Mucosa of descending colon (tissue), 3 donors: ENCODE data around the gene GNAZ. TPM values are rescaled to one million over a fixed set of nuclear protein-coding genes. Genes with fewer than 3 reads are reported as not detected.

Source experiments
- ATAC-seq: fragments of 200-7000 bp; cut with Tn5 transposase; one replicate; pipeline ENCODE4 v1.9.1; 2020; ENCODE audit warnings: mild to moderate bottlenecking, moderate library complexity
- DNase-seq, 3 donors: peaks; one replicate each; pipeline ENCODE4 v3.0.0-alpha.2; 2020
- H3K36me3 ChIP-seq: fragments of 200-600 bp; one replicate; pipeline ENCODE4 v1.8.0; 2021; ENCODE audit warnings: low read depth, mild to moderate bottlenecking
- H3K4me1 ChIP-seq: fragments of 200-600 bp; one replicate; pipeline ENCODE4 v1.8.0; 2021; ENCODE audit warnings: low read depth, mild to moderate bottlenecking
- H3K4me3 ChIP-seq: fragments of 200-600 bp; one replicate; pipeline ENCODE4 v1.8.0; 2021; ENCODE audit warnings: mild to moderate bottlenecking
- H3K9me3 ChIP-seq: fragments of 200-600 bp; one replicate; pipeline ENCODE4 v1.8.0; 2021; ENCODE audit warnings: mild to moderate bottlenecking
- intact Hi-C, 2 donors: fragments of 100-400 bp; cut with DNase I in 1 of 2; cut with micrococcal nuclease in 1 of 2; formaldehyde crosslinking; loops; one replicate each; pipeline versions ENCODE4 v1.11.0 to v1.11.1; 2022; cut with DNase I, micrococcal nuclease
- total RNA-seq, 3 donors: library from RNA; stranded (reverse); fragmentation: NEBNext Ultra II Directional in 2 of 3; extraction: Animal tissue kit (Norgen Biotek cat#: 25700) in 2 of 3; gene quantifications; one replicate each; pipeline versions ENCODE4 v1.2.1 to v1.2.4, GENCODE V29; 2021 to 2023
- TF ChIP-seq, protein P1 (sequence below): fragments of 200-600 bp; IDR thresholded peaks from one replicate; pipeline ENCODE4 v1.8.0; 2022; ENCODE audit warnings: antibody characterized with exemption, mild to moderate bottlenecking
- donor health status: DM: no; HTN: no; CAD: no; lungs with moderate emphysema.
- donor health status: DM: no; HTN: no; CAD: no.
- donor health status: DM: no; HTN: yes; CAD: no.

The GNAZ gene
- total RNA-seq, 3 donors from 2014 or later: 0.96 to 25.1 (median 1.7) TPM

DNA sequence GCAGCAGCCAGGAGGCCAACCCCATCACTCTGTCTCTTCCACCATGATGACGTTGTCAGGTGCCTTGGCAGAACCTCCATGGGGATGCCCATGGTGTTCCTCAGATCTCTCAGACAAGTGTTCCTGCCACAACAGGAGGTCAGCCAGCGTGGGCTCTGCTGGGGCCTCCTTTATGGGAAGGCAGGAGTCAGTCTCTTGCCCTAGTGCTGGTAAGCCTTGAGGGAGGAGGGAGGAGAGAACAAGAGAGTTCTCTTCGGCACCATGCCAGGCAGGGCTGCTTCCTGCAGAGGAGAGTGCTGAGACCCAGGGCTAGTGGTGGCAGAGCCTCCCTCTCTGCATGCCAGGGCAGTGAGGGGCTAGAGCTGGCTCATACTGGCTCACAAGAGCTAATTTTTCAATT lies 32.5 kb downstream of the GNAZ start:
- DNase-seq (no peak), ATAC-seq (no peak)
- Histone ChIP-seq H3K4me3 (no peak overlapping the region), H3K9me3 (no peaks in the 10 kb centered on the region), H3K36me3 (no peaks in the 10 kb centered on the region), H3K4me1 (peaks cover 5% of the 10 kb centered on the region)
- intact Hi-C loops: no loop called here
- TF ChIP-seq, protein P1, sequence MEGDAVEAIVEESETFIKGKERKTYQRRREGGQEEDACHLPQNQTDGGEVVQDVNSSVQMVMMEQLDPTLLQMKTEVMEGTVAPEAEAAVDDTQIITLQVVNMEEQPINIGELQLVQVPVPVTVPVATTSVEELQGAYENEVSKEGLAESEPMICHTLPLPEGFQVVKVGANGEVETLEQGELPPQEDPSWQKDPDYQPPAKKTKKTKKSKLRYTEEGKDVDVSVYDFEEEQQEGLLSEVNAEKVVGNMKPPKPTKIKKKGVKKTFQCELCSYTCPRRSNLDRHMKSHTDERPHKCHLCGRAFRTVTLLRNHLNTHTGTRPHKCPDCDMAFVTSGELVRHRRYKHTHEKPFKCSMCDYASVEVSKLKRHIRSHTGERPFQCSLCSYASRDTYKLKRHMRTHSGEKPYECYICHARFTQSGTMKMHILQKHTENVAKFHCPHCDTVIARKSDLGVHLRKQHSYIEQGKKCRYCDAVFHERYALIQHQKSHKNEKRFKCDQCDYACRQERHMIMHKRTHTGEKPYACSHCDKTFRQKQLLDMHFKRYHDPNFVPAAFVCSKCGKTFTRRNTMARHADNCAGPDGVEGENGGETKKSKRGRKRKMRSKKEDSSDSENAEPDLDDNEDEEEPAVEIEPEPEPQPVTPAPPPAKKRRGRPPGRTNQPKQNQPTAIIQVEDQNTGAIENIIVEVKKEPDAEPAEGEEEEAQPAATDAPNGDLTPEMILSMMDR: no peak

DNA sequence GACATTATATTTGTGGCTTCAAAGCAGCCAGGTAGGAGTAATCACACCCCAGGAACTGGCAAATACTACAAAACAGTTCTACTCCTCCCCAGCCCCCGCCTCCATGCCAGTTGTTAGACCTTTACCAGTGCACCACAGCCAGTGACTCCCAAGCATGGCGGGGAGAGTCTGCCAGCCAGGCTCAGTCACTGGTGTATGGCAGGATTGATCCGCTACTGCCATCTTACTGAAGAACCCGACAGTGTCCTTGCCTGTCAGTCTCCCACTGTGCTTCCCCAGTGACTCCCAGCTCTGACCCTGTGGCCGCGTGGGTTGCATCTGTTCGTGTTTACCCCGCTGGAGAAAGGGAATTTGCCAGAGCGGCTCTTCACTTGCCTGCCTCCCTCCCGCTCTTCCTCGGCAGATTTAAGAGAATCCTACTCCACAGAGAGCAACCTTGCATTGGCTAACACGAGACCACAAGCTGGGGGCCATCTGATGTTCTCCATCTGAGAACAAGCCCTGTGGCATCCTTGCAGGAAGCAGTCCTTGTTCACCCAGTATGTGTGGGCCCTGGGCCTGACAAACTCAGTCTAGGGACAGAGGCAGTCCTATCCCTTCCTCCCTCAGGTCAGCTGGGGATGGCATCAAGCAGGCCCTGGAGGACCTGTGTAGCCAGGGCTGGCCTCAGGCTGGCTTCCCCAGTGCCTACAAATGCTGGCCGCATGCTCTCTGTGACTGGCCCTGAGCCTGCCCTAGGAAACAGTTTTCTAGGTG lies 33.1 kb downstream of the GNAZ start:
- no peaks in the 10 kb centered on the region for H3K9me3 ChIP-seq
- DNase-seq (no peak), ATAC-seq (no peak)
- H3K4me3 ChIP-seq: no peak overlapping the region
- intact Hi-C loops: no loop called here
- H3K4me1 ChIP-seq: peaks cover 5% of the 10 kb centered on the region
- TF ChIP-seq, protein P1: no peak
- H3K36me3 ChIP-seq: no peaks in the 10 kb centered on the region

DNA sequence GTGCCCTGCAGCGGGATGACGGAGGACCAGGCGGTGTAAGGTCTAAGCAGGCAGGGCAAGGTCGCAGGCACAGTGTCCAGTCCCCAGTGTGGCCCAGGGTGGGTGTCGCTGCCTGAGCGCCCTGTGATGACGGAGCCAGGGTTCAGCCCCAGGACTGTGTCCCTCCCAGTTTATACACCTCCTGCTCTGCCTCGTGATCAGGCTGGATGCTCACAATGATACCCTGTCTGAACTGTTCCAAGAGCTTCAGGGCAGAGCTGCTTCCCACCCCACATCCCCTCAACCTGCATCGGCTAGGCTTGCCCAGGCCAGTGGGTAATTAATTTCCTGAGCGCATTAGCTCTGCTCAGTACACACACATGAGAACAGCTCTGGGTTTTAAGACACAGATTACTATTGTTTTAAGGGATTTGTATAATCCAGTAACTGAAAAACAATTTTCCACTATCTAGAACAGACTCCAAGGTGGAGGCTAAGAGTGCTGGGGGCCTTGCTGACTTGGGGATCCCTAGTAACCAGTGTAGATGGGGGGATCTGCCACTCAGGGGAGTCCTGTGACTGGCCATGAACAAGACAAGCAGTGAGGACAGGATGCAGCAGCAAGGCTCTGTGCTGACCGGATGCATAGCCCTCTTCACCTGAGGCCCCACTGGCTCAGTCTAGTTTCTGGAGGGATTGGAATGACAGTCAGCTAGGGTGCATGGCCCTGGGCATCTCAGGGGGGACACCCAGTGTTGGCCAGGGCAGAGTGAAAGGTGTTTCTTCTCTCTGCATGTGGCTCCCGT lies 34.1 kb downstream of the GNAZ start:
- DNase-seq (no peak), ATAC-seq (no peak)
- Histone ChIP-seq H3K4me3 (no peak overlapping the region), H3K9me3 (no peaks in the 10 kb centered on the region), H3K4me1 (no peaks in the 10 kb centered on the region), H3K36me3 (no peaks in the 10 kb centered on the region)
- TF ChIP-seq, protein P1: no peak
- intact Hi-C loops: no loop called here

DNA sequence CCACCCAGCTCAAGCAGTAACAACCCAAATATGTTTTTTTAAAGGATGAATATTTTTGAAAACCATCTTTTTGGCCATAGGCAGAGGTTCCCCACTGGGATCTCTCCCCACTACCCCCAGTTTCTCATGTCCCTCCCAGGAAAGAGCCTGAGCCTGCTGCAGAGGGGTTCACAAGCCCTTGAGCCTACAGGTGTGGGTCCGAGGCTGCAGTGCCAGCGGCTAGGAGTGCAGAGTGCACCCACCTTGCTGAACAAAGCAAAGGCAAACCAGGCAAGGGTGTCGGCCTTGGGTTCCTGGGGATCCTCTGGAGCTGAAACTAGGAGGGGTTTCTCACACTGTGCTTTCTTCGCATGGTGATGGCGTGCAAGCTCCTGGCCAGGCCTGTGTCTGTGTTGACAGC lies 35.0 kb downstream of the GNAZ start:
- no peak for ATAC-seq
- Histone ChIP-seq H3K9me3 (no peaks in the 10 kb centered on the region), H3K36me3 (no peaks in the 10 kb centered on the region), H3K4me1 (no peaks in the 10 kb centered on the region), H3K4me3 (no peak overlapping the region)
- no peak for DNase-seq
- intact Hi-C loops: no loop called here
- TF ChIP-seq, protein P1: no peak

DNA sequence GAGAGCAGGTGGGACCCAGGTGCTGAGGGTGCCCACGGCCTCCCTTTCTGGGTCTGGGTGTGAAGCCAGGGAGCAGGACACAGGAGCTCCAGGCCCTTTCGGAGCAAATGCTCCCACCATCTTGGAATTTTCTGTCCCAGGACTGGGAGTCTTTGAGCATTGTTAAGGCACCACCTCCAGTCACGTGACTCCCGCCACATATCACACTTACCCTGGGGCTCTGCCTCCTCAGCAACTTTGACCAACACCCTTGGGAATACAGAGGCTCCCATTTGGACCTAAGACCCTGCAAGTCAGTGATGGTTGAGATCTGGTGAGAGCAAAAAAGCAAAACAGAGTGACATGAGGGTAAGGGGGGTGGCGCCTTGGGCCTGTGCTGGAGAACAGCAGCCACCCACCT lies 35.6 kb downstream of the GNAZ start:
- no peaks in the 10 kb centered on the region for H3K4me1 ChIP-seq
- H3K36me3 ChIP-seq: no peaks in the 10 kb centered on the region
- no peaks in the 10 kb centered on the region for H3K9me3 ChIP-seq
- TF ChIP-seq, protein P1: no peak
- no peak overlapping the region for H3K4me3 ChIP-seq
- ATAC-seq (no peak), DNase-seq (no peak)
- intact Hi-C loops: no loop called here
